ENCODE measurements around the gene HEY2.

DNA sequence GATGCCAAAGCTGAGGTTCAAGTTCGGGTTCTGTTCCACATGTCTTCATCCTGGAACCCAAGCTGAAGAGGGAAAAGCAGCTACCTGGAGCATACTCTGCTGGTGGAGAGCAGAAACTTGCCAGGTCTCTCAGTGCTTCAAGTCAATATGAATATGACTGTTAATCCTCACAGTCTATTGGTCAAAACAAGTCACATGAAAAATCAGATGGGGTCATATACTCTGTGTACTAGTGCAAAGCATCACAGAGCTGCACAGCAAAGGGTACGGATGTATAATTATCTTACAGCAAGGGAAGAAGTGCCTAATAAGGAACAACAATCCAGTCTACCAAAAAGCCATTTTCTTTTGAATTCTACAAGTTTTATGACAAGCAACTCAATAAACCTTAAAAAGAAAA, 53.0 kb downstream of the HEY2 start:
- TF ChIP-seq POLR2AphosphoS5 (IDR thresholded peaks at IDR 0.05; ENCODE audit: borderline replicate concordance, low read depth, low read length) (no peak), EZH2 (IDR thresholded peaks at IDR 0.05) (no peak)
